GM20431 (cell line): ENCODE data around the gene SPAAR.
"Not testable (repeated sequence)": the region's sequence is repeated elsewhere in the genome, so short reads cannot be mapped to it uniquely, and the experiment has no call there.

Experiments used
- in situ Hi-C: fragments of 300-500 bp; cut with MseI, MboI; formaldehyde crosslinking; loops from one replicate; pipeline ENCODE4 v1.15.0; 2020; ENCODE audit warnings: low sequenced_read_pairs; ENCODE audit not compliant: unreplicated experiment

The SPAAR gene

DNA sequence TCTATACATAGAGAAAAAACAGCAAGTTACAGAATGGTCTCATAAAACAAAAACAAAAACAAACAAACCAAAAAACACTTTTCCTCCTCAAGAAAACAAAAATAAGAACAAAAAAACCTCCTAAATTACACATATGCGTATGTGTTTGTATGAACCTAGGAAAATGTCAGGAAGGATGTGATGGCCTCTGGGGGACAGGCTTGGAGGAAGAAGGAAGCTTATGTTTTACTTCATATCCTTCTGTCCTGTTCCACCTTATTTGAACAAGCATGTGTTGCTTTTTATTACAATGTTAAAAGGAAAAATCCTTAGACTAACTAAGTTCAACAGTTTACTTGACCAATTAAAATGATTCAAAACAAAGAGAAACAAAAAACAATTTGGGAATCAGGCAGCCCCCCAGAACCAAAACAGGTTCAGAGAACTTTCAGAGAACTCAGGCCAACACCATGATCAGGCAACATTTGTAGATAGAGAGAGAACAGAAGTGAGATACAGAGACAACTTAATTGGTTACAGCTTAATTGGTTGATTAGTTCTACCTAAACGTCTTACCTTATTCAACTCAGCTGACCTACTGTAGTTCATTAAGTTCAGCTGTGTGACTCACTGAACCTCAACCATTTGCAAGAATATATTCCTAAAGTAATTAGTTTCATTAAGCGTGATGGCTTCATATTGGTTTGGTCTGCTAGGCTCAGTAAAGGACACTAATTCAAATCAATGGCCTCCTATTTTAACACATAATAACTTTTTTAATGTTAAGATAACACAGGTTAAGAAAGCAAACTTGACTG, 10.1 kb downstream of the SPAAR start:
- in situ Hi-C loops, result no loop called here

DNA sequence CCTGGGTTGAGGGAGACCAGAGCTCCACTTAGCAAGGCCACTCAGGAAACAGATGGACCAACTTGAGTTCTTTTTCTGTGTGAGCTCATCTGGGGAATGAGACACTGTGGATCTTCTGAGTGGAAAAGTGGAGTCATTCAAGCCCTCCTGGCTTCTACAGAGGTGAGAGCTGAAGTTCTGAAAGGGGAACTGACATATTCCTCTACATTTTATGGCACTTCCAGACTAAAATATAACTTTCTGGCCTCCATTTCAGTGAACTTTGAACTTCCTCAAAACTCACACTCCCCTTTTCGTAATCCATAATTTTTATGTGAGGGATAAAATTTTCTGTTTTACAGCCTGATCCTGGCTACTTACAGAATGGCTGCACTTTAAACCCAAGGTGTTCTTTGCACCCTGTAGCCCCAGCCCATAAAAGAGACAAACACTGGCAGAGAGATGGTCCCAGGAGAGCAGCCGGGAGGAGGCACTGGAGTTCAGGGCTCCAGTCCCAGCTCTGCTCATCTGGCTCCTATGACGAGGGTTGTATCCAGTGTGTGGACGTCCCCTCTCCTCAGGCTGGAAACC, 10.8 kb downstream of the SPAAR start:
- in situ Hi-C loops, result no loop called here

GRCh38 chr9:35923598-35923926, 14.3 kb downstream of the SPAAR start:
- in situ Hi-C loops, result no loop called here

DNA sequence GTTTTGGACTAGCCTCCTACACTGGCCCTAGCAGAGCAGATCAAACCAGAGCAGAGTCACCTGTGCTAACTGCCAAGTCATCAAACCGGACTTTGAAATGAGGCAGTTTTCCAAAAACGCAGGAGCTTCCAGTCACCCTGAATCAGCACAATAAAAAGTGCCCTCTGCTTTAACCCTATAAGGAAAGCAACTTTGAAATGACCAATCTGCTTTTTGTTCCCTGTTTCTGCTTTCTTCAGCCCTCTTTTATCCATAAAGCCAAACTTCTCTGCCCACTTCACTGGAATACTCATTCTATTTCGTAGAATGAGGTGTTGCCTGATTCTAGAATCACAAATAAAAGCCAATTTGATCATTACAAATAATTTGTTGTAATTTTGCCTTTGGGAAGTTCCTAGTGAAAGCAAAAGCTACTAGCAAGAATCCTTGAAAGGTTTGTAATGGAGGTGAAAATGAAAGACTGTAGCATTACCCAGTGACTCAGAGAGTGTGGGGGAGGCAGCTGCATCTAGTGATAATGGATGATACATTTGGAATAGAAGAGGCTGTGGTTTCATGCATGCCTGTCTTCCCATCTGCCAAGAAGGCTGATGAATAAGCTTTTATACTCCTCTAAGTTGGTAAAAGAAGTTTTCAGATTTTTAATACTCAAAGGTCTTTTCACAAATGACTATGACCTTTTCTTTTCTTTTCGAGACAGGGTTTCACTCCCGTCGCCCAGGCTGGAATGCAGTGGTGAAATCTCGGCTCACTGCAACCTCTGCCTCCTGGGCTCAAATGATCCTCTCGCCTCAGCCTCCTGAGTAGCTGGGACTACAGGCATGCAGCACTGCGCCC, 14.9 kb downstream of the SPAAR start:
- in situ Hi-C loops, result no loop called here

DNA sequence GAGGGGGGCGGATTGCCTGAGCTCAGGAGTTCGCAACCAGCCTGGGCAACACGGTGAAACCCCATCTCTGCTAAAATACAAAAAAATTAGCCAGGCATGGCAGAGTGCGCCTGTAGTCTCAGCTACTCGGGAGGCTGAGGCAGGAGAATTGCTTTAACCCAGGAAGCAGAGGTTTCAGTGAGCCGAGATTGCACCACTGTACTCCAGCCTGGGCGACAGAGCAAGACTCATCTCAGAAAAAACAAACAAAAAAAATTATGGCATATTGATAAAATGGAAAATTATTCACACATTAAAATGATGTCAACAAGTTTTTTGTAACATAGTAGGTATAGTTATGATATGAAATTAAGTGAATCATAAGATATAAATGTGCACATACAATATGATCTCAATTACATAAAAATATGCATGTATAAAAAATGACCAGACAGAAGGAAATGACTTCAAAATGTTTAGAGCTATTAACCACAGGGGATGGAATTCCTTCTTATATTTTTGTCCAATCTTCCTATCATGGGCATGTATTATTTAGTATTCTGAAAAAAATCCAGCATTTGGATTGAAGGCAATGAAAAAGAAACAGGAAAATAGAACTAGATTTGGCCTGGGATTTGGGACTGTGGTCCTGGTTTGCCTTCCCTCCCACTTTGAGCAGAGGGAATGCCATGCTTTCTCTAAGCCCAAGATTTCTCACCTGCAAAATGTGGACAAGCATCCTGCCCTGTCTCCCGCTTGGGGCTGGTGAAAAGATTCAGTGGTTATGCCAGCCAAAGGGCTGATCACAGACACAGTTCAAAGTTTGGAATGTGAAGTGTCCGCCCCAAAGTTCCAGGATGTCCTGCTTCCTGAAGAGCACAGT, 19.5 kb downstream of the SPAAR start:
- in situ Hi-C loops, result no loop called here

DNA sequence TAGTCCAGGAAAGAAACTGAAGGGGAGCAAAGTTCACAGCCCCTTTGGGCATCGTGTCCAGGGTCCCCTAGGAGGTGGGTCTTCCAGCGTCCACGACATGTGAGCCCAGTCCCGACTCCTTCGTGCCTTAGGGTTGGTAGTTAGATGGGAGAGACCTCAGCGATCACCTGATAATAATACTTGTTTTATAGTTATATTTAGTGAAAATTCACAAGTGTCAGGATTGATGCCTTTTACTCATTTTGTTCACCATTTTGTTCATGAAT, 20.1 kb downstream of the SPAAR start:
- in situ Hi-C loops, result no loop called here

DNA sequence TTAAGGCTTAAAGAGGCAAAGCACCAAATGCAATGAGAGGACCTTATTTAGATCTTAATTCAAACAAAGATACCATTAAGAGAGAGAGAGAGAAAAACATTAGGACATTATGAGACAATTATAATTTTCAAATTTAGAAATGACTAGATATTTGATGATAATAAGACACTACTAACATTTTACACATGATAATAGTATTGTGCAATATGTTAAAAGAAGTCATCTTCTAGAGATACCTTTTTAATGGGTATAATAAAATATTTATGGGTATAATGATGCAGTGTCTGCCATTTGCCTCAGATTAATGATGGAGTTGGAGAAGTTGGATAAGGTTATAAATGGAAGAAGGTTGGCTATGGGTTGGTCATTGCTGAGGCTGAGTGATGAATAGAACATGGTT, 21.2 kb downstream of the SPAAR start:
- in situ Hi-C loops, result no loop called here

DNA sequence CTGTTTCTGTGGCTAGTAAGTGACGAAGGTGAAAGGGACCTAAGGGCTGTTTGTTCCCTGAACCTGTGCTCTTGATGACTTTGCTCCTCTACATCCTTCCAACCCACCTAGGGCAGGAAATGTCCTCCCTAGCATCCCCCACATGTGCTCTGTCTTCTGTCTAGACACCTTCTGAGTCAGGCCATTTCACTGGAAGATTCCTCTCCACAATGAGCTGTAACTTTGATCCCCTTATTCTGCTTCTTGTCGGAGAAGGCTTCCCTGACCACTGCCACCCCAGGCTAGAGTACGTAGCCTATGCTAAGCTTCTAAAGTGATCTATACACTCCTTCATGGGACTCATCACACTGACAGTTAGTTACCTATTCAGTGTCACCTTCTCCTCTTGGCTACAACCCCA, 21.7 kb downstream of the SPAAR start:
- in situ Hi-C loops, result no loop called here

- in situ Hi-C loops, result no loop called here
Measured at GRCh38 chr9:35932735-35933134, 23.4 kb downstream of the SPAAR start.

DNA sequence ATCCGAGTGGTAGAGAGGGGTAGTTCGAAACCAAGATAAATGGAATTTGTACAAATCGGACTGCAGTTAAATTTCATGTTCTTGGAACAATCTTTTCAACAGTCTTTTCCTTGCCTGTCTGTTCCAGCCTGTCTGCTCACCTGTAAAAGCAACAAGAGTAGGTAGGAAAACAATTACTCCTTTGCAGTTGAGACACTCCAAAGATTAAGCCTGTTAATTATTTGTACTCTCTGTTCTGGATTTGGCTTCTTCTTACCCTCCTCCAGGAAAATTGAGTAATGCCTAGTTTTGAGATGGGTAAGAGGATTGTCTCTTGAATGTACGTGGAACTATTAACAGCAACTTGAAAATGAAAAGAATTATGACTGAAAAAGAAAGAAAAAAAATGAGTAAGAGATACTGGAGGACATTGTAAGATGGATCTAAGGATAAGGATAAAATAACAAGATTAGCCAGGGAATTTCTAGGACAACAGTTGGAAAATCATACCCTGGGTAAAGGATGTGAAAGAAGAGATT, 24.3 kb downstream of the SPAAR start:
- in situ Hi-C loops, result no loop called here

GRCh38 chr9:35934069-35934468, 24.8 kb downstream of the SPAAR start:
- in situ Hi-C loops, result not testable (repeated sequence)

DNA sequence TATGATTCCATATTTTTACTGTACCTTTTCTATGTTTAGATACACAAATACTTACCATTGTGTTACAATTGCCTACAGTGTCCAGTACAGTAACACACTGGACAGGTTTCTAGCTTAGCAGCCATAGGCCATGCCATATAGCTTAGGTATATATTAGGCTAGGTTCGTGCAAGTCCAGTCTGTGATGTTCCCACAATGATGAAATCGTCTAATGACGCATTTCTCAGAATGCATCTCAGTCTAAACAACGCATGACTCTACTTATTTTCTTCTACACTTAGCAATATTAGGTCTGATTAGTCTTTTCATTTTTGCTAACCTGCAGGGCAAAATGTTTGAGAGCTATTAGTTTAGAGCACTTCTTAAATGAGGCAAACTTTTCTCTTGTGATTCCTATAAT, 26.0 kb downstream of the SPAAR start:
- in situ Hi-C loops, result no loop called here

- in situ Hi-C loops, result no loop called here
Measured at GRCh38 chr9:35935755-35936509, 26.6 kb downstream of the SPAAR start.

DNA sequence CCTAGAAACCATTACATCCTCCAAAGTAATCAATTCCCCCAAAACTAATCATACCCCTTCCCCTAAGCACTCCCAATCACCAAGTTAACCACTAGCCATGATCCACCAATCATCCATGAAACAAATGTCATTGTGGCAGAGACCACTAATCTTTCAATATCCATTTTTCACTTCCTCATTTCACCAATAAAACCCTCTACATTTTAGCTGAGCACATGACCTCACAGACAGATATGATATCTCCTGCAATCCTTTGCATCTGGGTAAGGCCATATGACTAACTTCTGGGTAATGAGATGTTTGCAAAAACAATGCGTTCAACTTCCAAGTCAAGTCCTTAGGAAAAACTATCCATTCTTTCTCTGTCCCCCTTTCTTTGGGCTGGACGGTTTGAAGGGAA, 27.9 kb downstream of the SPAAR start:
- in situ Hi-C loops, result no loop called here

DNA sequence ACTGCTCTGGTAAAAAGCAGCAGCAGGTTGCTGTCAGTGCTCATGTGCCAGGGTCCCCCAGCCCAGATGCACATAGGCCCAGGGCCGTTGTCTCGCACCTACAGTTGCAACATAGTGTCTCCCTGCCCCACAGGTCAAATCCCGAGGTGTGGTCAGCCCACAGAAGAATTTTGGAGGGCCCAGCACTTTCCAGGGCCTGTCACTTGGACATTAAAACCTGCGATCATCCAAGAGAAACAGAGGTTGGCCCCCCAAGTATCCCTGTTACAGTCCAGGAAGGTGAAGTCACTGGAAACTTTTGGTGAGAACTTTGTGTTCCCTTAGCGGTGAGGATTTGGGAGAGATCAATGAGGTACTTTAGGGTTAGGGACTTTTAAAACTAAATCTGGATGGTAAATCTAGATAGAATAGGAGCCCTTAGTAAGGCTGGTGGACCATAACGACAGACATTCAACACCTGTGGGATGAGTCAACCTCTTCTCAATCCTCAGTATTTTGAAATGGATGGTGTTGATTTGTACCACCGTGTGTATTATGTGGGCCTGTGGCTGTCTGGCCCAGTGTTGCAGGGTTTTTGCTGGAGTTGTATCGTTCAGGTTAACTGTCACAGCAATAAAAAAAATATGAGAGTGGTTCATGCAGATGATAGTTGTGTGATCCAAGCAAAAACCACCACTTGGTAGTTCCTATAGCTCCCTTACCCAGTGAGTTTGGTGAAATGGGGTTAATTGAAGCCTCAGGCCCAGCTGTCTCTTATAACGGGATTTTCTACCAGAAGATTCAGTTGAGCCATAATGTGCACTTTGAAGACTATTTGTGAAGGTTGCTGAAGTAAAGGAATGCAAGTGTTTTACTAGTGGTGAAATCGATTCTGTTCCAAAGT, 29.4 kb downstream of the SPAAR start:
- in situ Hi-C loops, result no loop called here

- in situ Hi-C loops, result no loop called here
Measured at GRCh38 chr9:35939679-35940250, 30.5 kb downstream of the SPAAR start.

- in situ Hi-C loops, result no loop called here
Measured at GRCh38 chr9:35940458-35941407, 31.4 kb downstream of the SPAAR start.
